ENCODE measurements around the gene MRPL53. TPM values are rescaled to one million over a fixed set of nuclear protein-coding genes. Genes with fewer than 3 reads are reported as not detected.

The MRPL53 gene
- total and polyA plus RNA-seq, 2 of the 13 experiments (the other 11 are each of a cell fraction or from before 2014, with no cell fraction given) = 34.3 to 51.9 TPM

DNA sequence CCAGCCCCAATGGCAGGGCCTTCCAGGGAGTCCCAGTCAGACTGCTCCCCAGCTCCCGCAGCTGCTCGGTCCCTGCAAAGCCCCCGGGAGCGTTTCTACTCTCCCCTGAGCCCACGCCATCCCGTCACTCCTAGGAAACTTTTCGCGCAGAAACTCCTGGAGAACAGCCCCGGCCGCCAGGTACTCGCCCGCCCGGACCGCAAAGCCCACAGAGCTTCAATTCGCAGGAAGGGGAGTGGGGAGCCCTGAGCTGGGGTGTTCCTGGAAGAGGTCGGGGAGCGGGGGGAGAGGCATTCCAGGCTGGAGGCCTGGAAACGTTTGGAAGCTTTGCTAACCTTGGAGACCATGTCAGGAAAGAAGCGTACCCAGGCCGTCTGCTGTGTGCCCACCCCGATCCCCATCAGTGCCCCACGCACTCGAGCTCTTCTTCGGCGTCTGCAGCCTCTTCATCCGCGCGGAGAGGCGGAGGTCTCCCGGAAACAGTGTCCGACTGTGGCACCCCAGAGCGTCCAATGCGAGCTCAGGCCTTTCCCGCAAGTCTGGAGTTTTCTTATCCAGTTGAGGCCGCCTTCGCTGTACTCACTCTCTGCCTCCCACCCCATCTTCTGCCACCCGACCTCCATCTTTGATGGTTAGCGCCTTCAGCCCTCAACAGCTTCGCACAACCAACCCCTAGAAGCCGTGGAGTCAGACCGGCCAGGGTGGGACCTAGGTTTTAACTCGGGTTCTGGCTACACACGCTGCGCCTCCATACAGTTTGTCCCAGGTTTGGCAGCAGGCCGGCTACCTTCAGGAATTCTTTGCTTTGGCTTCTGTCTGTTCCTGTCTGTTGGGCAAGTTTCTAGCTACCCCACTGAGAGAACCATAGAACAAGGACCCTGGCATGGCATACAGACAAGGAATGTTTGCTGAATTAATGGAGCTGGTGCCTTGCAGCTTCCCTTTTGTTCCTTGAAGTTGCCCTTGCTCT is 31.3 kb upstream of the MRPL53 start:
- WGBS (ENCODE audit: low lambda C conversion rate) = 43% methylated on average over 34 of the region's 45 CpGs
- ChIA-PET POLR2A (interaction anchor here (1.1 to 16.5 kb wide), 18 partner anchors 9 to 325 kb away, joined by 3 to 795 read pairs (median 14); partner anchors contain the start of genes AUP1, CCDC142, DQX1 and HTRA2), CTCF (ENCODE audit: low intra/inter-chr PET ratio, low total read pairs) (interaction anchor here (2.9 kb wide), 1 partner anchor 20 kb away, joined by 20 read pairs; the partner anchor contains the start of genes CCDC142 and TTC31)
- TF ChIP-seq, protein P1, sequence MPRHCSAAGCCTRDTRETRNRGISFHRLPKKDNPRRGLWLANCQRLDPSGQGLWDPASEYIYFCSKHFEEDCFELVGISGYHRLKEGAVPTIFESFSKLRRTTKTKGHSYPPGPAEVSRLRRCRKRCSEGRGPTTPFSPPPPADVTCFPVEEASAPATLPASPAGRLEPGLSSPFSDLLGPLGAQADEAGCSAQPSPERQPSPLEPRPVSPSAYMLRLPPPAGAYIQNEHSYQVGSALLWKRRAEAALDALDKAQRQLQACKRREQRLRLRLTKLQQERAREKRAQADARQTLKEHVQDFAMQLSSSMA (CRISPR knock-in tag; IDR thresholded peaks at IDR 0.05) = no peak
- TF ChIP-seq JUND (CRISPR knock-in tag; IDR thresholded peaks at IDR 0.05) (no peak), NAIF1 (CRISPR knock-in tag; IDR thresholded peaks at IDR 0.05; ENCODE audit: borderline replicate concordance) (no peak), ZNF713 (CRISPR knock-in tag; IDR thresholded peaks at IDR 0.05) (no peak; the same call in 1 of the 2 replicates), ZFP36L1 (CRISPR knock-in tag; IDR thresholded peaks at IDR 0.05) (no peak), CHD4 (IDR thresholded peaks at IDR 0.05; ENCODE audit: borderline replicate concordance, low read length) (no peak), ZNF124 (CRISPR knock-in tag; IDR thresholded peaks at IDR 0.05) (no peak), ZNF44 (CRISPR knock-in tag; IDR thresholded peaks at IDR 0.05) (no peak), HOXA7 (CRISPR knock-in tag; IDR thresholded peaks at IDR 0.05) (no peak)
- TF ChIP-seq, protein P2, sequence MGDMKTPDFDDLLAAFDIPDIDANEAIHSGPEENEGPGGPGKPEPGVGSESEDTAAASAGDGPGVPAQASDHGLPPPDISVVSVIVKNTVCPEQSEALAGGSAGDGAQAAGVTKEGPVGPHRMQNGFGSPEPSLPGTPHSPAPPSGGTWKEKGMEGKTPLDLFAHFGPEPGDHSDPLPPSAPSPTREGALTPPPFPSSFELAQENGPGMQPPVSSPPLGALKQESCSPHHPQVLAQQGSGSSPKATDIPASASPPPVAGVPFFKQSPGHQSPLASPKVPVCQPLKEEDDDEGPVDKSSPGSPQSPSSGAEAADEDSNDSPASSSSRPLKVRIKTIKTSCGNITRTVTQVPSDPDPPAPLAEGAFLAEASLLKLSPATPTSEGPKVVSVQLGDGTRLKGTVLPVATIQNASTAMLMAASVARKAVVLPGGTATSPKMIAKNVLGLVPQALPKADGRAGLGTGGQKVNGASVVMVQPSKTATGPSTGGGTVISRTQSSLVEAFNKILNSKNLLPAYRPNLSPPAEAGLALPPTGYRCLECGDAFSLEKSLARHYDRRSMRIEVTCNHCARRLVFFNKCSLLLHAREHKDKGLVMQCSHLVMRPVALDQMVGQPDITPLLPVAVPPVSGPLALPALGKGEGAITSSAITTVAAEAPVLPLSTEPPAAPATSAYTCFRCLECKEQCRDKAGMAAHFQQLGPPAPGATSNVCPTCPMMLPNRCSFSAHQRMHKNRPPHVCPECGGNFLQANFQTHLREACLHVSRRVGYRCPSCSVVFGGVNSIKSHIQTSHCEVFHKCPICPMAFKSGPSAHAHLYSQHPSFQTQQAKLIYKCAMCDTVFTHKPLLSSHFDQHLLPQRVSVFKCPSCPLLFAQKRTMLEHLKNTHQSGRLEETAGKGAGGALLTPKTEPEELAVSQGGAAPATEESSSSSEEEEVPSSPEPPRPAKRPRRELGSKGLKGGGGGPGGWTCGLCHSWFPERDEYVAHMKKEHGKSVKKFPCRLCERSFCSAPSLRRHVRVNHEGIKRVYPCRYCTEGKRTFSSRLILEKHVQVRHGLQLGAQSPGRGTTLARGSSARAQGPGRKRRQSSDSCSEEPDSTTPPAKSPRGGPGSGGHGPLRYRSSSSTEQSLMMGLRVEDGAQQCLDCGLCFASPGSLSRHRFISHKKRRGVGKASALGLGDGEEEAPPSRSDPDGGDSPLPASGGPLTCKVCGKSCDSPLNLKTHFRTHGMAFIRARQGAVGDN (CRISPR knock-in tag; IDR thresholded peaks at IDR 0.05) = no peak
- TF ChIP-seq, protein P3, sequence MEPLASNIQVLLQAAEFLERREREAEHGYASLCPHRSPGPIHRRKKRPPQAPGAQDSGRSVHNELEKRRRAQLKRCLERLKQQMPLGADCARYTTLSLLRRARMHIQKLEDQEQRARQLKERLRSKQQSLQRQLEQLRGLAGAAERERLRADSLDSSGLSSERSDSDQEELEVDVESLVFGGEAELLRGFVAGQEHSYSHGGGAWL (CRISPR knock-in tag; IDR thresholded peaks at IDR 0.05) = no peak
- TF ChIP-seq, protein P4, sequence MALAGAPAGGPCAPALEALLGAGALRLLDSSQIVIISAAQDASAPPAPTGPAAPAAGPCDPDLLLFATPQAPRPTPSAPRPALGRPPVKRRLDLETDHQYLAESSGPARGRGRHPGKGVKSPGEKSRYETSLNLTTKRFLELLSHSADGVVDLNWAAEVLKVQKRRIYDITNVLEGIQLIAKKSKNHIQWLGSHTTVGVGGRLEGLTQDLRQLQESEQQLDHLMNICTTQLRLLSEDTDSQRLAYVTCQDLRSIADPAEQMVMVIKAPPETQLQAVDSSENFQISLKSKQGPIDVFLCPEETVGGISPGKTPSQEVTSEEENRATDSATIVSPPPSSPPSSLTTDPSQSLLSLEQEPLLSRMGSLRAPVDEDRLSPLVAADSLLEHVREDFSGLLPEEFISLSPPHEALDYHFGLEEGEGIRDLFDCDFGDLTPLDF (CRISPR knock-in tag; IDR thresholded peaks at IDR 0.05) = 0 out of 2 replicates have a peak, but pooled peaks have one; percentile 7
- TF ChIP-seq, protein P5, sequence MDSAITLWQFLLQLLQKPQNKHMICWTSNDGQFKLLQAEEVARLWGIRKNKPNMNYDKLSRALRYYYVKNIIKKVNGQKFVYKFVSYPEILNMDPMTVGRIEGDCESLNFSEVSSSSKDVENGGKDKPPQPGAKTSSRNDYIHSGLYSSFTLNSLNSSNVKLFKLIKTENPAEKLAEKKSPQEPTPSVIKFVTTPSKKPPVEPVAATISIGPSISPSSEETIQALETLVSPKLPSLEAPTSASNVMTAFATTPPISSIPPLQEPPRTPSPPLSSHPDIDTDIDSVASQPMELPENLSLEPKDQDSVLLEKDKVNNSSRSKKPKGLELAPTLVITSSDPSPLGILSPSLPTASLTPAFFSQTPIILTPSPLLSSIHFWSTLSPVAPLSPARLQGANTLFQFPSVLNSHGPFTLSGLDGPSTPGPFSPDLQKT (CRISPR knock-in tag; IDR thresholded peaks at IDR 0.05; ENCODE audit: borderline replicate concordance) = no peak

More for the DNA sequence above, 31.3 kb upstream of the MRPL53 start:
- peak overlapping the region; percentile 92 for H3K4me2 ChIP-seq (ENCODE audit: low read depth, low read length)
- H3K4me1 ChIP-seq (ENCODE audit: insufficient read depth, low read length) = peaks cover 66% of the 10 kb centered on the region
- no peaks in the 10 kb centered on the region for H4K20me1 ChIP-seq (ENCODE audit: insufficient read depth, low read length)
- peak overlapping the region; percentile 89 for H3K27ac ChIP-seq (ENCODE audit: extremely low read length, insufficient read depth, low read length)
- H3K27me3 ChIP-seq (ENCODE audit: control insufficient read depth in 1 of 2, insufficient read depth in 2 of 2, low read length in 2 of 2) = no peaks in the 10 kb centered on the region; a peak in 1 of 5 replicates
- in situ Hi-C loops (cut with HindIII; ENCODE audit: extremely low pct_ligation_motif_present, low pct_unique_long_range_greater_than_20kb) (no loop called here), intact Hi-C loops (cut with micrococcal nuclease; ENCODE audit: unreplicated experiment) (no loop called here)
- FAIRE-seq (no peak), DNase-seq (ENCODE audit: low spot score) (no peak), ATAC-seq (peak; percentile 0; the same call in 1 of the 3 replicates)
- H3K79me2 ChIP-seq (ENCODE audit: insufficient read depth, low read length) = peaks cover 51% of the 10 kb centered on the region
- H3K9ac ChIP-seq (ENCODE audit: insufficient read depth, low read depth, low read length) = peak overlapping the region; percentile 83
- peak overlapping the region; percentile 67 to 86 (median 82) for H3K4me3 ChIP-seq (replicated peaks in 1 of 3; ENCODE audit: insufficient read depth in 1 of 3, low read depth in 2 of 3, low read length in 3 of 3)
- no peak overlapping the region for H2AFZ ChIP-seq (ENCODE audit: low read length)
- BruUV-seq (replicated peaks) = no TSS peak
- H3K36me3 ChIP-seq (replicated peaks in 1 of 2; ENCODE audit: control insufficient read depth in 1 of 2, insufficient read depth in 2 of 2, low read length in 2 of 2) = no peaks in the 10 kb centered on the region; a peak in 3 of 5 replicates
- no peaks in the 10 kb centered on the region for H3K9me3 ChIP-seq (ENCODE audit: low read length)

Measured in HepG2 (cell line).